K562 (cell line): ENCODE results near the gene SDSL. TPM values are rescaled to one million over a fixed set of nuclear protein-coding genes. Genes with fewer than 3 reads are reported as not detected.

Source experiments
- ATAC-seq: fragments of 200-7000 bp; cut with Tn5 transposase; 3 replicates; pipeline ENCODE4 v1.9.1; 2020; ENCODE audit warnings: moderate library complexity
- BruUV-seq: library from RNA; stranded (reverse); fragments of 400-500 nt; replicated peaks from 2 replicates; lab custom pipeline; 2021; lab: Mats Ljungman, UMichigan
- CTCF ChIA-PET: fragments of 300-600 bp; formaldehyde crosslinking; extraction: SDS; loops from one replicate; lab custom pipeline; 2021; ENCODE audit warnings: low intra/inter-chr PET ratio; lab: Yijun Ruan, JAX
- POLR2A ChIA-PET: fragments of 300-600, 350-650 bp; sonication (Branson Sonifier 250); formaldehyde crosslinking; extraction: SDS; loops from one replicate; lab custom pipeline; 2021; ENCODE audit warnings: antibody characterized with exemption, inconsistent platforms; lab: Yijun Ruan, JAX
- DNase-seq, 4 experiments: peaks; one replicate each; pipeline versions ENCODE4 v3.0.0 to v3.0.0-alpha.2; 2011 to 2018; ENCODE audit warnings: low spot score in 3 of 4, mixed read lengths in 3 of 4; ENCODE audit errors: extremely low read depth in 1 of 4
- FAIRE-seq: peaks from 2 replicates; lab custom pipeline; 2011; peaks lifted over from hg19 to GRCh38; lab: Jason Lieb, UNC
- H2AFZ ChIP-seq: 2 replicates; pipeline ENCODE4 v1.6.0; 2011; ENCODE audit warnings: low read depth, low read length, control low read depth, inconsistent platforms
- H3K27ac ChIP-seq: fragments of 200-600 bp; 3 replicates; pipeline ENCODE4 v1.8.0; 2011; ENCODE audit warnings: low read depth, mild to moderate bottlenecking, control low read depth, inconsistent platforms, low read length, moderate library complexity, mixed read lengths; ENCODE audit errors: extremely low read depth
- H3K27me3 ChIP-seq, 2 experiments: fragments of 300-600 bp in 1 of 2; 2 replicates in 1 of 2; 3 replicates in 1 of 2; pipeline versions ENCODE4 v1.6.0 to v1.8.0; 2011; ENCODE audit warnings: inconsistent platforms in 2 of 2, low read length in 2 of 2, mild to moderate bottlenecking in 1 of 2, mixed read lengths in 1 of 2, moderate library complexity in 1 of 2; ENCODE audit not compliant: control insufficient read depth in 2 of 2, insufficient read depth in 2 of 2
- H3K36me3 ChIP-seq: fragments of 300-600 bp; 3 replicates; pipeline ENCODE4 v1.8.0; 2011; ENCODE audit warnings: mild to moderate bottlenecking, low read length, inconsistent platforms; ENCODE audit not compliant: control insufficient read depth, insufficient read depth
- H3K4me1 ChIP-seq, 2 experiments: fragments of 200-600 bp in 1 of 2; replicated peaks in 1 of 2; 2 replicates in 1 of 2; 3 replicates in 1 of 2; pipeline versions ENCODE4 v1.5.1 to v1.8.0; 2011; ENCODE audit warnings: inconsistent platforms in 2 of 2, low read length in 2 of 2, mild to moderate bottlenecking in 1 of 2, mixed read lengths in 1 of 2, moderate library complexity in 1 of 2; ENCODE audit not compliant: control insufficient read depth in 2 of 2, insufficient read depth in 2 of 2
- H3K4me2 ChIP-seq: 2 replicates; pipeline ENCODE4 v1.6.1; 2011; ENCODE audit warnings: low read length, control low read depth, inconsistent platforms, mixed read lengths; ENCODE audit not compliant: insufficient read depth
- H3K4me3 ChIP-seq: fragments of 200-600 bp; sonication (generic), shearing (Covaris generic); 2 replicates; pipeline ENCODE4 v1.5.1; 2016; ENCODE audit warnings: control low read depth, inconsistent platforms
- H3K79me2 ChIP-seq: fragments of 200-600 bp; 3 replicates; pipeline ENCODE4 v1.8.0; 2011; ENCODE audit warnings: low read length, inconsistent platforms; ENCODE audit not compliant: control insufficient read depth, insufficient read depth
- H3K9ac ChIP-seq, 2 experiments: 2 replicates each; pipeline versions ENCODE4 v1.6.0 to v1.6.1; 2011; ENCODE audit warnings: low read depth in 2 of 2, low read length in 2 of 2, control low read depth in 1 of 2, inconsistent platforms in 1 of 2, mild to moderate bottlenecking in 1 of 2, mixed read lengths in 1 of 2; ENCODE audit not compliant: insufficient read depth in 1 of 2
- H3K9me1 ChIP-seq: one replicate; pipeline ENCODE4 v1.6.0; 2011; ENCODE audit warnings: inconsistent platforms, mild to moderate bottlenecking, low read length, moderate library complexity; ENCODE audit not compliant: control insufficient read depth, insufficient read depth
- H3K9me3 ChIP-seq: replicated peaks from 2 replicates; pipeline ENCODE4 v1.5.1; 2011; ENCODE audit warnings: low read depth, low read length, inconsistent platforms; ENCODE audit not compliant: control insufficient read depth, insufficient read depth
- H4K20me1 ChIP-seq: replicated peaks from 2 replicates; pipeline ENCODE4 v1.6.1; 2011; ENCODE audit warnings: low read length, inconsistent platforms, mixed read lengths; ENCODE audit not compliant: control insufficient read depth, insufficient read depth
- ATF1 ChIP-seq, 2 experiments: fragments of 450-650 bp in 1 of 2; IDR thresholded peaks; 2 replicates each; pipeline ENCODE4 v1.6.1; 2016; ENCODE audit warnings: missing compliant biosample characterization in 1 of 2, missing genetic modification characterization in 1 of 2
- BCLAF1 ChIP-seq, 2 experiments: fragments of 450-650 bp in 1 of 2; IDR thresholded peaks; 2 replicates each; pipeline ENCODE4 v1.6.1; 2011 to 2017; ENCODE audit warnings: low read depth in 2 of 2, antibody characterized with exemption in 1 of 2, borderline replicate concordance in 1 of 2, low read length in 1 of 2, mild to moderate bottlenecking in 1 of 2, mixed read lengths in 1 of 2; ENCODE audit not compliant: control insufficient read depth in 1 of 2
- EHMT2 ChIP-seq: fragments of 450-650 bp; IDR thresholded peaks from 2 replicates; pipeline ENCODE4 v1.6.1; 2018; ENCODE audit warnings: antibody characterized with exemption
- RBM15 ChIP-seq: fragments of 200-400 bp; formaldehyde crosslinking; IDR thresholded peaks from 2 replicates; pipeline ENCODE4 v1.6.1; 2018; ENCODE audit warnings: mild to moderate bottlenecking, low read length, moderate library complexity; ENCODE audit not compliant: insufficient read depth
- TRIM24 ChIP-seq, 2 experiments: fragments of 450-650 bp; IDR thresholded peaks; 2 replicates each; pipeline ENCODE4 v1.6.1; 2016
- TRIM28 ChIP-seq: fragments of 450-650 bp; IDR thresholded peaks from 2 replicates; pipeline ENCODE4 v1.6.1; 2017
- WGBS: fragments of 100-300 bp; shearing (Covaris generic); methylation state at CpG from one replicate; pipeline ENCODE4 v1.1.6; 2016; ENCODE audit warnings: low coverage, mixed read lengths; ENCODE audit not compliant: insufficient coverage; ENCODE audit errors: missing lambda C conversion rate; 5-methylcytosine and 5-hydroxymethylcytosine counted together
- in situ Hi-C: fragments of 300-500 bp; cut with MboI; formaldehyde crosslinking; loops from 4 replicates; pipeline ENCODE4 v1.15.0; 2018; ENCODE audit warnings: inconsistent platforms, mixed read lengths
- intact Hi-C: fragments of 100-400 bp; cut with micrococcal nuclease; formaldehyde crosslinking; loops from 2 replicates; pipeline ENCODE4 v1.14.2; 2022
- polyA plus RNA-seq, 8 experiments: library from polyadenylated mRNA; depleted of rRNA in 4 of 8; stranded (reverse) in 5 of 8; unstranded in 3 of 8; fragments of >200 nt; fragmentation: Nextera tagmentation in 2 of 8; fragmentation: Illumina TruSeq in 1 of 8; extraction: Ambion mirVana in 2 of 8; extraction: Trizol in 1 of 8; gene quantifications; 2 replicates each; pipeline versions ENCODE4 v1.2.1 to v1.2.3, GENCODE V29; 2011 to 2014; ENCODE audit warnings: inconsistent platforms in 1 of 8, missing spikeins in 1 of 8
- total RNA-seq, 7 experiments: library from RNA; depleted of rRNA in 6 of 7; stranded (reverse); fragments of >200 nt in 6 of 7; fragmentation: Illumina TruSeq in 2 of 7; extraction: Trizol in 2 of 7; gene quantifications; 2 replicates each; pipeline versions ENCODE4 v1.2.1 to v1.2.3, GENCODE V29; 2011 to 2021; ENCODE audit warnings: low replicate concordance in 1 of 7

Gene SDSL
- total and polyA plus RNA-seq, 9 of the 15 experiments (the other 6 are each of a cell fraction or from before 2014, with no cell fraction given): 0.31 to 11.0 (median 7.4) TPM

- TF ChIP-seq ATF1 (CRISPR knock-in tag; IDR thresholded peaks at IDR 0.05) (no peak), ATF1 (tag; IDR thresholded peaks at IDR 0.05) (0 out of 2 replicates have a peak, but pooled peaks have one; percentile 42), EHMT2 (no peak)
- no peak within 1 kb of the TSS for H2AFZ ChIP-seq
- no TSS peak for BruUV-seq
- H3K4me1 ChIP-seq: peaks cover 0 to 33% of the 10 kb centered on the region in 2 experiments; a peak in 3 of 5 replicates
- no peaks in the 10 kb centered on the region for H3K79me2 ChIP-seq
- peaks cover 77 to 93% of the 10 kb centered on the region in 2 experiments for H3K27me3 ChIP-seq
- H4K20me1 ChIP-seq: peaks cover 18% of the 10 kb centered on the region
- FAIRE-seq (no peak), ATAC-seq (no peak), DNase-seq (peak in 2 of 4 experiments; percentile 26 to 27)
- POLR2A ChIA-PET: no interaction called here
- no peaks in the 10 kb centered on the region for H3K9me3 ChIP-seq
- H3K27ac ChIP-seq: no peak within 1 kb of the TSS
- intact Hi-C loops: no loop called here
- no peaks in the 10 kb centered on the region for H3K36me3 ChIP-seq
- in situ Hi-C loops: no loop called here
- H3K4me3 ChIP-seq: no peak within 1 kb of the TSS
- no peaks in the 10 kb centered on the region for H3K9me1 ChIP-seq
- H3K9ac ChIP-seq: no peak within 1 kb of the TSS
- H3K4me2 ChIP-seq: no peak within 1 kb of the TSS
- CTCF ChIA-PET: no interaction called here
- whole genome bisulfite sequencing: 15% methylated on average over 33 of the region's 43 CpGs
These were observed 49.5 kb downstream of the SDSL start, which contains the start of gene LHX5 for GRCh38 chr12:113471619-113472171. TSS of gene LHX5 (minus strand) at chr12:113471871. CDS start at chr12:113471498, 373 bp downstream.

- POLR2A ChIA-PET: no interaction called here
- BruUV-seq: no TSS peak
- no peak for TF ChIP-seq RBM15
- TF ChIP-seq TRIM24 (IDR thresholded peaks at IDR 0.05): no peak
- no peak for TF ChIP-seq TRIM28
- no peak for TF ChIP-seq BCLAF1 (IDR thresholded peaks at IDR 0.05; ENCODE audit: borderline replicate concordance in 1 of 2, control insufficient read depth in 1 of 2, low read depth in 2 of 2, low read length in 1 of 2)
These were observed 50.3 kb downstream of the SDSL start for GRCh38 chr12:113472191-113473121.

More at GRCh38 chr12:113472191-113473121, 50.3 kb downstream of the SDSL start:
- Histone ChIP-seq H3K4me2 (no peak overlapping the region), H3K9me1 (no peaks in the 10 kb centered on the region), H3K9me3 (no peaks in the 10 kb centered on the region), H3K4me3 (no peak overlapping the region), H3K36me3 (no peaks in the 10 kb centered on the region), H3K27me3 (peaks cover 74 to 89% of the 10 kb centered on the region in 2 experiments), H3K27ac (no peak overlapping the region), H2AFZ (no peak overlapping the region), H3K9ac (no peak overlapping the region), H4K20me1 (peaks cover 13% of the 10 kb centered on the region), H3K4me1 (peaks cover 0 to 26% of the 10 kb centered on the region in 2 experiments; a peak in 3 of 5 replicates), H3K79me2 (no peaks in the 10 kb centered on the region)
- intact Hi-C loops: no loop called here
- CTCF ChIA-PET: no interaction called here
- DNase-seq: no peak
- FAIRE-seq: no peak
- no peak for ATAC-seq
- in situ Hi-C loops: no loop called here
- WGBS: 5% methylated on average over 42 of the region's 51 CpGs
